GM18499 (cell line): Measurements from ENCODE around the gene NLRP3.

ENCODE experiments used
- ATAC-seq: cut with Tn5 transposase; IDR thresholded peaks from one replicate; pipeline ENCODE4 v1.9.1; 2021; ENCODE audit warnings: moderate number of reproducible peaks; ENCODE audit not compliant: insufficient read depth, unreplicated experiment

The NLRP3 gene

DNA sequence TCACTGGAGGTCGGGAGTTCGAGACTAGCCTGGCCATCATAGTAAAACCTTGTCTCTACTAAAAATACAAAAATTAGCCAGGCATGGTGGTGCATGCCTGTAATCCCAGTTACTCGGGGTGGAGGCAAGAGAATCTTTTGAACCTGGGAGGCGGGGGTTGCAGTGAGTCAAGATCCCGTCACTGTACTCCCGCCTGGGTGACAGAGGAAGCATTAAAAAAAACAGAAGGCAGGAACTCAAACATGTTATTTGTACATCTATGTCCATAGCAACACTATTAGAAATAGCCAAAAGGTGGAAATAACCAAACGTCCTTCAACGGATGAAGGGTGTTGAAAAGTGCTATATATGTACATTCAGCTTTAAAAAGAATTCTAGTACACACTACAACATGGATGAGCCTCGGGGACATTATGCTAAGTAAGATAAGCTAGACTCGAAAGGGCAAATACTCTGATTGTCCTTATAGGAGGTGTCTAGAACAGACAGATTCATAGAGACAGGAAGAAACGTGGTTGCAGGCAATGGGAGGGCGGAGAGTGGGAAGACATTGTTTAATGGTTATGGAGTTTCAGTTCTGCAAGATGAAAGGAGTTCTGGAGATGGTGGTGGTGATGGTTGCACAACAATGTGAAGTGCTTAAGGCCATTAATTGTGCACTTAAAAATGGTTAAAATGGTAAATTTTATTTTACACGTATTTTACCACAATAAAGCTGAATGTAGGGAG is 19.2 kb downstream of the NLRP3 start:
- no peak for ATAC-seq

DNA sequence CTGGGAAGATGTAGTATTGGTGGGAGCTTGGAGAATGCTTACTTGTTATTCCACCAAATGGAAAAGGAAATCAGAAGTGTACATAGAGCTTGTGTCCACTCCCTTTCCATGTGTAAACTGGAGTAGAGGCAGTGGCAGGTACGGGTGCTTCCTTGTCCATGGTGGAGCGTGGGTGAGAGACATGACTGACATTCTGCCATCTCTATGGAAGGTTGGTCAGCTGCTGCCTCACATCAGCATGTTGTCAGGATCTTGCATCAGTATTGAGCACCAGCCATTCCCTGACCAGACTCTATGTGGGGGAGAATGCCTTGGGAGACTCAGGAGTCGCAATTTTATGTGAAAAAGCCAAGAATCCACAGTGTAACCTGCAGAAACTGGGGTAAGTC is 19.8 kb downstream of the NLRP3 start:
- no peak for ATAC-seq

DNA sequence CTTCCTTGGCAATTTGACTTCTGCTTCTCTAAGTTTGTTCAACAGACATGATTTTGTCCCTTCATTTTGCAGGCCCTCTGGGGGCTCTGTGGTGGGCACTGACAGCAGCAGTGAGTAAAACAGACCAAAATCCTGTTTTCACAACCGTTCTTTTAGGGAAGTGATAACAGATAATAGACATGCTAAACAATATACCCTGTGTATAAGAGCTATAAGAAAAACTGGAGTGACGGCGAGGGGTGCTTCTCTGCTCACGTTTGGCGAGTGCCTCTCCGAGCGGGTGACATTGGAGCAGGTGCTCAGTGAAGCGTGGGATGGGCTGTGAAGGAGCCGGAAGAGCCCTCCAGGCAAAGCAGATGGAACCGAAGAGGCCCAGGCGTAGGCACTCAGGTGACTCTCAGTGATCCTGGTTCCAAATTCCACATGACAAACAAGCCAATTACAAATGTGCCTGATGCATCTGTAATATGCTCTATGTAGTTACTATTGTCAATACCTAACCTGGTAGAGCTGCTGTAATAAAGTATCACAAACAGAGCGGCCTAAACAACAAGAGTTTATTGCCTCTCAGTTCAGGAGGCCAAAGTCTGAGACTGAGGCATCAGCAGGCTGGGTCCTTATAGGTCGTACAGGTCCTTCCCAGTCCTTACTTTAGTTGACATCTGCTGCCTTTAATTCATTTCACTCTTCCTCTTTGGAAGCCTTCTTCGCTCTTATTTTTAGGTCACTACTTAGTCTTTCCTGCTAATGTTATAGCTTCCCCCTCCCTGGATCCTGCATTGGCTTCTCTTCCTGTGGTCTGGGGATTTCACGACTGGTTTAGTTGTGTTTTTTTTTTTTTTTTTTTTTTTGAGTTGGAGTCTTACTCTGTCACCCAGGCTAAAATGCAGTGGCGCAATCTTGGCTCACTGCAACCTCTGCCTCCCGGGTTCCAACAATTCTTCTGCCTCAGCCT is 21.9 kb downstream of the NLRP3 start:
- ATAC-seq: no peak

- ATAC-seq: peak; percentile 95
Observed at GRCh38 chr1:247440001-247440620, 24.1 kb downstream of the NLRP3 start.

GRCh38 chr1:247441606-247442005 is 25.6 kb downstream of the NLRP3 start:
- ATAC-seq: no peak

- no peak for ATAC-seq
Observed at GRCh38 chr1:247442164-247442563, 26.2 kb downstream of the NLRP3 start.

- no peak for ATAC-seq
Observed at GRCh38 chr1:247443641-247444040, 27.7 kb downstream of the NLRP3 start.

DNA sequence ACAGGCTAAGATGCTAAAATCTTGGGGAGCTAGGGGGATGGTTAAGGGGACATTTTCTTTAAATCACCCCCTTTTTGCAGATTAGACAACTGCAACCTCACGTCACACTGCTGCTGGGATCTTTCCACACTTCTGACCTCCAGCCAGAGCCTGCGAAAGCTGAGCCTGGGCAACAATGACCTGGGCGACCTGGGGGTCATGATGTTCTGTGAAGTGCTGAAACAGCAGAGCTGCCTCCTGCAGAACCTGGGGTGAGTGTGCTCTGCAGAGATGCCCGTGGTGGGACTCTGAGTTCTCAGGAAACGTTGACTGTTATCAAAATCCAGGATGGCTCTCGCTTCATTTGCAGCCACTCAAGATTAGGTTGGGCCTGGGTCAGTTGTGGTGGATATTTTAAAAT is 28.6 kb downstream of the NLRP3 start:
- ATAC-seq: no peak

- no peak for ATAC-seq
Observed at GRCh38 chr1:247445526-247446356, 29.8 kb downstream of the NLRP3 start.

- ATAC-seq: no peak
Observed at GRCh38 chr1:247447162-247447909, 31.4 kb downstream of the NLRP3 start.

- no peak for ATAC-seq
Observed at GRCh38 chr1:247448107-247448791, 32.3 kb downstream of the NLRP3 start.

DNA sequence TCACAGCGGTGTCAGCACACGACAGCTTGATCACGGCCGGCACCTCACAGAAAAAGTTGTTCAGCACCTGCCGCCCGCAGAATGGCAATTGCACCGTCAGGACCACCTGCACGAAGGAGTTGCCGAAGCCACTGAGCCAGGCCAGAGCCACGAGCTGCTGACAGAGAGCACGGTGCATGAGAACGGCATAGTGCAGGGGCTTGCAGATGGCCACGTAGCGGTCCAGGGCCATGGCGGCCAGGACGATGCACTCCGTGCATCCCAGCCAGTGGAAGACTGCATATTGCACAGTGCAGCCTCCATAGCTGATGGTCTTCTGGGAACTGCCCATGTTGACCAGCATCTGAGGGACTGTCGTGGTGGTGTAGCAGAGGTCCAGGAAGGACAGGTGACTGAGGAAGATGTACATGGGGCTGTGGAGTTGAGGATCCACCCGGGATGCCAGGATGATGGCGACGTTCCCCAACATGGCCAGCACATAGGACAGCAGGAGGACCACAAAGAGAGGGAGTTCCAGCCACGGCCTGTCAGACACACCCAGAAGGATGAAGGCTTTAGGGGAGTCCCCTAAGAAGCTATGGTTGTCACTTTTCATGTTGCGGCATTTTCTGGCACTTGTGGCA is 35.5 kb downstream of the NLRP3 start:
- no peak for ATAC-seq

DNA sequence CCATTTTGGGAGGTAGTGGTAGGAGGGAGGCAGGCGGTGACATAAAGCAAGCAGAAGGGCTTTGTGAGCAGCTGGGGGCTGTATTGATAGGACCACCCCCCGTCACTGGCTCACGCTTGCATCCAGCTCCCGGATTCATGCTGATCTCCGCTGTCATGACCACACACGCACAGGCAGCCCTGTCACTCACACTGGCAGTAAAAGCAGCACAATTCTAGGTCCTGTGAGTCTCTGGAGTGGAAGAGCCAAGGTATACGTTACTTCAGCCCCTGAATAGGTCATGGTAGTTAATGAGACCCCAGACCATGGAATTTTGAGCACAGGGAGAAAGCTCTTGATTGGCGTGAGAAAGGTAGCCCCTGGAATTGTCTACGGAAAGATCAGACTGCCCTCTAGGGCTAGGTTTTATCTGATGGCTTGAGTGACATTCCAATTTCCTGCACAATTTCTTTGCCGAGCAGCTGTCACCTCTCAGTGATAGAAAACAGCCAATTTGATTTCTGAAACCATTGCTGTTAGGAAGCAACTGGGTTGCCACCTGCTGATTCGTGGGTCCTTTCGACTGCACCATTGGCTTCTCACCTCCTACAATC is 36.6 kb downstream of the NLRP3 start:
- ATAC-seq: no peak

GRCh38 chr1:247453245-247453644 is 37.3 kb downstream of the NLRP3 start:
- no peak for ATAC-seq

DNA sequence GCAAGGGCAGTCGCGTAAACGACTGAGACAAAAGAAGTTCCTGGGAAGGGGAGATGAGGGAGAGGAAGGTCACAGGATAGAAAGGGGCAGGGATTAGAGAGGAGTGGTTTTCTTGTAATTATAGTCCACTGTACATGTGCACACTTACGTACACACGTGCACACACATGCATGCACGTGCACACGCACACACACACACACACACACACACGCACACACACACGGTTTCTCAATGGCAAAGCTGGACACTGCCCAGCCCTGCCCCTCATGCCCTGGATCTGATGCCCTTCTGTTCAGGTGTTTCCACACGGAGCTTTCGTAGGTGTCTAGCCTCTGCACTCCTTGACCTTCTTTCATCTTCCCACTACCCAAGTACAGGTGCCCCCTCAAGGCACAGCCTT is 38.0 kb downstream of the NLRP3 start:
- no peak for ATAC-seq

- ATAC-seq: no peak
Observed at GRCh38 chr1:247456021-247456420, 40.0 kb downstream of the NLRP3 start.

GRCh38 chr1:247456914-247457639 is 41.1 kb downstream of the NLRP3 start:
- no peak for ATAC-seq
